ENCODE results near the gene BEST4.

BEST4 gene

GRCh38 chr1:44788120-44788860, at the start of gene BEST4:
Gene BEST4, minus strand, starts transcription at chr1:44788170. Its CDS starts 465 bp downstream, at chr1:44787705.
- TF ChIP-seq GATA3 (IDR thresholded peaks at IDR 0.05; ENCODE audit: low read depth, low read length) (no peak), GATA2 (IDR thresholded peaks at IDR 0.05; ENCODE audit: low read depth, low read length) (no peak)

GRCh38 chr1:44835738-44836675, 48.0 kb upstream of the BEST4 start:
- TF ChIP-seq GATA2 (IDR thresholded peaks at IDR 0.05; ENCODE audit: low read depth, low read length): no peak
- no peak for TF ChIP-seq GATA3 (IDR thresholded peaks at IDR 0.05; ENCODE audit: low read depth, low read length)

GRCh38 chr1:44834328-44834727, 46.4 kb upstream of the BEST4 start:
- TF ChIP-seq GATA3 (IDR thresholded peaks at IDR 0.05; ENCODE audit: low read depth, low read length): no peak
- no peak for TF ChIP-seq GATA2 (IDR thresholded peaks at IDR 0.05; ENCODE audit: low read depth, low read length)

- TF ChIP-seq GATA3 (IDR thresholded peaks at IDR 0.05; ENCODE audit: low read depth, low read length) (no peak), GATA2 (IDR thresholded peaks at IDR 0.05; ENCODE audit: low read depth, low read length) (no peak)
These were observed 44.2 kb upstream of the BEST4 start for GRCh38 chr1:44832056-44832705.

GRCh38 chr1:44831516-44831915, 43.5 kb upstream of the BEST4 start:
- TF ChIP-seq GATA3 (IDR thresholded peaks at IDR 0.05; ENCODE audit: low read depth, low read length) (no peak), GATA2 (IDR thresholded peaks at IDR 0.05; ENCODE audit: low read depth, low read length) (no peak)

- TF ChIP-seq GATA2 (IDR thresholded peaks at IDR 0.05; ENCODE audit: low read depth, low read length) (no peak), GATA3 (IDR thresholded peaks at IDR 0.05; ENCODE audit: low read depth, low read length) (no peak)
These were observed 42.9 kb upstream of the BEST4 start for GRCh38 chr1:44830900-44831304.

GRCh38 chr1:44829506-44830384, 41.8 kb upstream of the BEST4 start:
- TF ChIP-seq GATA2 (IDR thresholded peaks at IDR 0.05; ENCODE audit: low read depth, low read length) (no peak), GATA3 (IDR thresholded peaks at IDR 0.05; ENCODE audit: low read depth, low read length) (no peak)

- TF ChIP-seq GATA2 (IDR thresholded peaks at IDR 0.05; ENCODE audit: low read depth, low read length): no peak
- TF ChIP-seq GATA3 (IDR thresholded peaks at IDR 0.05; ENCODE audit: low read depth, low read length): no peak
These were observed 41.0 kb upstream of the BEST4 start for GRCh38 chr1:44828841-44829440.

GRCh38 chr1:44828003-44828651, 40.2 kb upstream of the BEST4 start:
- TF ChIP-seq GATA2 (IDR thresholded peaks at IDR 0.05; ENCODE audit: low read depth, low read length) (no peak), GATA3 (IDR thresholded peaks at IDR 0.05; ENCODE audit: low read depth, low read length) (no peak)

GRCh38 chr1:44827197-44828002, 39.4 kb upstream of the BEST4 start:
- TF ChIP-seq GATA3 (IDR thresholded peaks at IDR 0.05; ENCODE audit: low read depth, low read length) (no peak), GATA2 (IDR thresholded peaks at IDR 0.05; ENCODE audit: low read depth, low read length) (no peak)

- TF ChIP-seq GATA3 (IDR thresholded peaks at IDR 0.05; ENCODE audit: low read depth, low read length): no peak
- TF ChIP-seq GATA2 (IDR thresholded peaks at IDR 0.05; ENCODE audit: low read depth, low read length): no peak
These were observed 38.6 kb upstream of the BEST4 start for GRCh38 chr1:44826375-44827196.
